SK-N-SH treated with all-trans-retinoic acid at 6 μM for 48 hours (cell line): Measurements from ENCODE around the gene CSF1.

Experiments used
- ATAC-seq: fragments of 200-7000 bp; cut with Tn5 transposase; 3 replicates; pipeline ENCODE4 v1.9.1; 2020; ENCODE audit warnings: mild to moderate bottlenecking, moderate library complexity
- ARNTL ChIP-seq: fragments of 450-650 bp; formaldehyde crosslinking; IDR thresholded peaks from 2 replicates; pipeline ENCODE4 v1.5.0; 2020; ENCODE audit warnings: low read depth, mild to moderate bottlenecking, moderate library complexity, borderline replicate concordance
- BACH2 ChIP-seq: fragments of 250-450 bp; sonication (Bioruptor Pico); IDR thresholded peaks from 2 replicates; pipeline ENCODE4 v1.9.0; 2021; ENCODE audit warnings: mild to moderate bottlenecking, borderline replicate concordance
- CSDC2 ChIP-seq: fragments of 250-450 bp; sonication (Bioruptor Pico); IDR thresholded peaks from 2 replicates; pipeline ENCODE4 v1.5.0; 2020; ENCODE audit warnings: mild to moderate bottlenecking, moderate library complexity
- ESRRG ChIP-seq: fragments of 250-450 bp; sonication (Bioruptor Pico); IDR thresholded peaks from 2 replicates; pipeline ENCODE4 v1.6.1; 2021; ENCODE audit warnings: mild to moderate bottlenecking
- GLIS3 ChIP-seq: fragments of 250-450 bp; sonication (Bioruptor Pico); IDR thresholded peaks from 2 replicates; pipeline ENCODE4 v1.5.0; 2020; ENCODE audit warnings: mild to moderate bottlenecking, moderate library complexity
- ISL1 ChIP-seq: fragments of 250-450 bp; sonication (Bioruptor Pico); IDR thresholded peaks from 2 replicates; pipeline ENCODE4 v2.1.2; 2022; ENCODE audit warnings: mild to moderate bottlenecking, moderate library complexity
- OSR1 ChIP-seq: fragments of 250-450 bp; sonication (Bioruptor Pico); IDR thresholded peaks from 2 replicates; pipeline ENCODE4 v1.8.0; 2022; ENCODE audit warnings: moderate library complexity, mild to moderate bottlenecking, inconsistent platforms
- PATZ1 ChIP-seq: fragments of 250-450 bp; sonication (Bioruptor Pico); IDR thresholded peaks from 2 replicates; pipeline ENCODE4 v1.8.0; 2020; ENCODE audit warnings: mild to moderate bottlenecking, moderate library complexity, borderline replicate concordance
- POU6F1 ChIP-seq: fragments of 250-450 bp; sonication (Bioruptor Pico); IDR thresholded peaks from 2 replicates; pipeline ENCODE4 v1.8.0; 2021; ENCODE audit warnings: low read depth, mild to moderate bottlenecking, moderate library complexity, borderline replicate concordance
- PPARA ChIP-seq: fragments of 250-450 bp; sonication (Bioruptor Pico); IDR thresholded peaks from 2 replicates; pipeline ENCODE4 v1.5.0; 2020; ENCODE audit warnings: mild to moderate bottlenecking, borderline replicate concordance
- RARB ChIP-seq: fragments of 250-450 bp; sonication (Bioruptor Pico); IDR thresholded peaks from 2 replicates; pipeline ENCODE4 v1.8.0; 2021; ENCODE audit warnings: mild to moderate bottlenecking, moderate library complexity
- SNAI2 ChIP-seq: fragments of 250-450 bp; sonication (Bioruptor Pico); IDR thresholded peaks from 2 replicates; pipeline ENCODE4 v1.5.0; 2020; ENCODE audit warnings: mild to moderate bottlenecking, moderate library complexity
- TCF4 ChIP-seq: fragments of 250-450 bp; sonication (Bioruptor Pico); IDR thresholded peaks from 2 replicates; pipeline ENCODE4 v1.8.0; 2021; ENCODE audit warnings: mild to moderate bottlenecking, moderate library complexity, borderline replicate concordance
- TOX ChIP-seq: fragments of 250-450 bp; sonication (Bioruptor Pico); IDR thresholded peaks from 2 replicates; pipeline ENCODE4 v1.8.0; 2021; ENCODE audit warnings: mild to moderate bottlenecking, moderate library complexity, borderline replicate concordance
- TSHZ2 ChIP-seq: fragments of 250-450 bp; sonication (Bioruptor Pico); IDR thresholded peaks from 2 replicates; pipeline ENCODE4 v1.5.0; 2020; ENCODE audit warnings: mild to moderate bottlenecking, moderate library complexity
- ZC3H10 ChIP-seq: fragments of 250-450 bp; sonication (Bioruptor Pico); IDR thresholded peaks from 2 replicates; pipeline ENCODE4 v1.5.1; 2021; ENCODE audit warnings: mild to moderate bottlenecking, moderate library complexity
- ZFP3 ChIP-seq: fragments of 250-450 bp; sonication (Bioruptor Pico); IDR thresholded peaks from 2 replicates; pipeline ENCODE4 v1.5.0; 2020; ENCODE audit warnings: mild to moderate bottlenecking, moderate library complexity
- ZFP30 ChIP-seq: fragments of 450-650 bp; formaldehyde crosslinking; IDR thresholded peaks from 2 replicates; pipeline ENCODE4 v1.5.0; 2022; ENCODE audit warnings: mild to moderate bottlenecking, moderate library complexity
- ZNF565 ChIP-seq: fragments of 450-650 bp; formaldehyde crosslinking; conservative IDR thresholded peaks from 2 replicates; pipeline ENCODE4 v1.5.0; 2020; ENCODE audit warnings: low read depth, mild to moderate bottlenecking, moderate library complexity
- ZNF70 ChIP-seq: fragments of 450-650 bp; formaldehyde crosslinking; IDR thresholded peaks from 2 replicates; pipeline ENCODE4 v1.5.0; 2020; ENCODE audit warnings: mild to moderate bottlenecking, moderate library complexity
- ZNF8 ChIP-seq: fragments of 450-650 bp; formaldehyde crosslinking; IDR thresholded peaks from 2 replicates; pipeline ENCODE4 v1.5.0; 2020; ENCODE audit warnings: mild to moderate bottlenecking, moderate library complexity
- TF ChIP-seq, protein P1 (sequence below): fragments of 250-450 bp; sonication (Bioruptor Pico); IDR thresholded peaks from 2 replicates; pipeline ENCODE4 v1.5.1; 2021; ENCODE audit warnings: mild to moderate bottlenecking, moderate library complexity

The CSF1 gene

DNA sequence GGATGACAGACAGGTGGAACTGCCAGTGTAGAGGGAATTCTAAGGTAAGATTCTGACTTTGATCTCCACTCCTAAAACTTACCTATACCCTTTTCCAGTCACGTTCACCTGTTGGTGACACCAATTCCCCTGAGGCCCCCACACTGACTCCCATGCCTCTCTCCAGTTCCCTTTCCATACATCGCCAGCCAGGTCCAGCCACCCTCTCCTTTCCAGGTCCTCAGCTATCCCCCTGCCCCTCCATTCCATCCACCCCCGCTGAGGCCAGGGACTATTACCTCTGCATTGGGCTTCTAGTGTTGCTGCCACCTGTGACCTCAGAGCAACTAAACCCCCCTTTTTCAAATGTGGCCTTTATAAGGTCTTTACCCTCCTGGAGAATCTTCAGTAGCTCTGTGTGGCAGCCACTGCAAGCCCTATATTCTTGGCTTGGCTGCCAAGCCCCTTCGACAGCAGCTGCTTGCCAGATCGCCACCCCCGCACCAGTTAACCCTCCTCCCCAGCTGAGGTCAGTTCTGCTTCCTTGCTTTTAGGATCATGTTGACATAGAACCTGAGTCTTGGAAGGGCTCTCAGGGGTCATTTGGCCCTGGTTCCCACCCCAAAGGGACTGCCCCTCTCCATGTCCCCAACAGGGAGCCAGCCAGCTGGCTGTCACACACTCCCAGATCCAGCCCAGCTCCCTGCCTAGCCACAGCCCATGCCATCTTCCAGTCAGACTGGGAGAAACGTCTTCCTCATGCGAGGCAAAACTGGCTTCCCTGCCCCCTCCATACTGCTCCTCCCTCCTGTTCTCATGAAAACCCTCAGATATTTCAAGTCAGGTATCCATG, 14.7 kb downstream of the CSF1 start:
- TF ChIP-seq ZNF8 (CRISPR knock-in tag) (no peak), GLIS3 (CRISPR knock-in tag) (no peak), ISL1 (no peak), SNAI2 (CRISPR knock-in tag) (no peak), ZNF565 (CRISPR knock-in tag) (no peak), TCF4 (CRISPR knock-in tag) (no peak), ZFP3 (CRISPR knock-in tag) (no peak), TSHZ2 (no peak), ZFP30 (CRISPR knock-in tag) (no peak), RARB (no peak), OSR1 (CRISPR knock-in tag) (no peak), ZC3H10 (CRISPR knock-in tag) (no peak), CSDC2 (CRISPR knock-in tag) (no peak), TOX (no peak)
- ATAC-seq = no peak

DNA sequence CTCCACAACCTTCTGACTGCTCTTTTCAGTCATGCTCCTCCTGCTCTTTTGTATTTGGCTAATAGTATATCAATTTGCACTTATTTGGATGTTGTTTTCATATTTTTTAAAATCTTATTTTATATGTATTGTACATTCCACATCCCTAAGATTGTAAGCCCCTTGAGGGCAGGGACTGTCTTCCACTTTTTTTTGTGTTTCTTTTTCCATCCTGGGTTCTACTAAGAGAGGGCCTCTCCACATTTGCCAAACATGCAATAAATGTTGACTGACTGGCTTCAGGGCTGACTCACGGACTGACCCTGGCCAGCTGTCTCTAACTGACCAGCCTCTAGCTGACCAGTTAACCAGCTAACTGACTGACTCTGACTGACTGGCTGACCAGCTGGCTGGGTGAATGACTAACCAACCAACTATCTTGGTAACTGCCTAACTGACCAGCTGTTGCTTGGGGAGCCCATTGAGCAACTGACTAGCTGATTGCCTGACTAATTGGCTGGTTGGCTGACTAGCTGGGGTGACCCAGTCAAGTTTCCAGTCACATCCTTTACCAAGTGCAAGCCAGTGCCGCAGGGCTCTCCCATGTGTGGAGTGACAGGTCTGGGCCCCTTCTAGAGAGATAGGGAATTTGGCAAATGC, 16.1 kb downstream of the CSF1 start:
- no peak for TF ChIP-seq ISL1
- TF ChIP-seq TSHZ2 = no peak
- no peak for TF ChIP-seq RARB
- no peak for TF ChIP-seq ZNF70 (CRISPR knock-in tag)
- no peak for TF ChIP-seq PPARA
- no peak for TF ChIP-seq GLIS3 (CRISPR knock-in tag)
- TF ChIP-seq ZNF8 (CRISPR knock-in tag) = no peak
- no peak for TF ChIP-seq POU6F1 (CRISPR knock-in tag)
- no peak for TF ChIP-seq ZFP3 (CRISPR knock-in tag)
- no peak for TF ChIP-seq CSDC2 (CRISPR knock-in tag)
- no peak for TF ChIP-seq PATZ1 (CRISPR knock-in tag)
- no peak for TF ChIP-seq ZFP30 (CRISPR knock-in tag)
- TF ChIP-seq ARNTL (CRISPR knock-in tag) = no peak
- TF ChIP-seq TOX = no peak
- TF ChIP-seq ESRRG = no peak
- no peak for ATAC-seq

DNA sequence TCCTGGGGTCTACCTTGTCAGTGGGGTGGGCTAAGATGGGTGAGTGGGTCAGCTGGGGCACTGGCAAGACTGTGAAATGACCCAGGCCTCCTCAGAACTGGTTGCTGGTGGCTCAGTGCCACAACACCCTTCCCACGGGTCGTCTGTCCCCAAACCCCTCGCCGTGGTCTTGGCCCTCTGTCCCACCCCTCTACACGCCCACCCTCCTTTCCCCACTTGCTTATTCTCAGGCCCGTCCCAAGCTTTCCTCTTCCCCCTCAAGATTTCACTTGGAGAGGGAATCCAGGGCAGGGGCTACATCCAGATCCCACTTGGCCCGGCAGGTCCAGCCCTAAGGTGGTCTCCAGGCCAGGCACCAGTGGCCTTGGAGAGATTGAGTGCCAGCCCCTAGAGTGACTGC, 16.7 kb downstream of the CSF1 start:
- ATAC-seq = no peak
- TF ChIP-seq ZNF70 (CRISPR knock-in tag) (no peak), ZC3H10 (CRISPR knock-in tag) (no peak), PPARA (no peak), RARB (no peak), BACH2 (no peak), OSR1 (CRISPR knock-in tag) (no peak), GLIS3 (CRISPR knock-in tag) (no peak), TOX (no peak), TCF4 (CRISPR knock-in tag) (no peak), ZNF565 (CRISPR knock-in tag) (no peak), PATZ1 (CRISPR knock-in tag) (no peak), ESRRG (no peak)
- TF ChIP-seq, protein P1, sequence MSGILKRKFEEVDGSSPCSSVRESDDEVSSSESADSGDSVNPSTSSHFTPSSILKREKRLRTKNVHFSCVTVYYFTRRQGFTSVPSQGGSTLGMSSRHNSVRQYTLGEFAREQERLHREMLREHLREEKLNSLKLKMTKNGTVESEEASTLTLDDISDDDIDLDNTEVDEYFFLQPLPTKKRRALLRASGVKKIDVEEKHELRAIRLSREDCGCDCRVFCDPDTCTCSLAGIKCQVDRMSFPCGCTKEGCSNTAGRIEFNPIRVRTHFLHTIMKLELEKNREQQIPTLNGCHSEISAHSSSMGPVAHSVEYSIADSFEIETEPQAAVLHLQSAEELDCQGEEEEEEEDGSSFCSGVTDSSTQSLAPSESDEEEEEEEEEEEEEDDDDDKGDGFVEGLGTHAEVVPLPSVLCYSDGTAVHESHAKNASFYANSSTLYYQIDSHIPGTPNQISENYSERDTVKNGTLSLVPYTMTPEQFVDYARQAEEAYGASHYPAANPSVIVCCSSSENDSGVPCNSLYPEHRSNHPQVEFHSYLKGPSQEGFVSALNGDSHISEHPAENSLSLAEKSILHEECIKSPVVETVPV (CRISPR knock-in tag) = no peak
